AG10803 (cell line): ENCODE results near the gene SRGN.
A peak's percentile ranks its signal among the peaks of the same experiment; 100 is the strongest.

Experiments used
- DNase-seq: peaks from one replicate; pipeline ENCODE4 v3.0.0; 2010; ENCODE audit warnings: low read depth
- H3K4me3 ChIP-seq: 2 replicates; pipeline ENCODE4 v1.5.1; 2011; ENCODE audit warnings: mild to moderate bottlenecking, low read length, control low read depth
- CTCF ChIP-seq: conservative IDR thresholded peaks from 2 replicates; pipeline ENCODE4 v1.5.1; 2011; ENCODE audit warnings: mild to moderate bottlenecking, low read length, control low read depth, inconsistent platforms

Gene SRGN

GRCh38 chr10:69062901-69063300 lies 25.0 kb upstream of the SRGN start:
- no peak for DNase-seq
- TF ChIP-seq CTCF: no peak
- no peak overlapping the region for H3K4me3 ChIP-seq

- DNase-seq: no peak
- no peak overlapping the region for H3K4me3 ChIP-seq
- TF ChIP-seq CTCF: no peak
Measured at GRCh38 chr10:69064762-69065328, 23.1 kb upstream of the SRGN start.

GRCh38 chr10:69065406-69066361 lies 22.2 kb upstream of the SRGN start:
- H3K4me3 ChIP-seq: no peak overlapping the region
- peak; percentile 68 for DNase-seq
- no peak for TF ChIP-seq CTCF

GRCh38 chr10:69067189-69067588 lies 20.7 kb upstream of the SRGN start:
- no peak for DNase-seq
- no peak overlapping the region for H3K4me3 ChIP-seq
- TF ChIP-seq CTCF: no peak

- TF ChIP-seq CTCF: no peak
- H3K4me3 ChIP-seq: no peak overlapping the region
- peak; percentile 53 for DNase-seq
Measured at GRCh38 chr10:69068549-69068948, 19.4 kb upstream of the SRGN start.

- H3K4me3 ChIP-seq: no peak overlapping the region
- DNase-seq: peak; percentile 85
- TF ChIP-seq CTCF: no peak
Measured at GRCh38 chr10:69069090-69070042, 18.5 kb upstream of the SRGN start.
